CD8-positive, alpha-beta memory T cell (primary cell): Measurements from ENCODE around the gene DEPDC4. TPM values are rescaled to one million over a fixed set of nuclear protein-coding genes. Genes with fewer than 3 reads are reported as not detected.
"Not testable (repeated sequence)": the region's sequence is repeated elsewhere in the genome, so short reads cannot be mapped to it uniquely, and the experiment has no call there.

Experiments
- CTCF ChIA-PET: fragments of 350-600 bp; sonication (Branson Sonifier 250); formaldehyde crosslinking; loops from one replicate; lab custom pipeline; 2021; ENCODE audit warnings: antibody characterized with exemption; lab: Charles Lee
- POLR2A ChIA-PET: fragments of 350-600 bp; sonication (Branson Sonifier 250); formaldehyde crosslinking; loops from one replicate; lab custom pipeline; 2021; ENCODE audit warnings: antibody characterized with exemption; lab: Charles Lee
- DNase-seq, 5 donors: peaks; one replicate each; pipeline versions ENCODE4 v3.0.0 to v3.0.0-alpha.2; 2020 to 2022; ENCODE audit warnings: mixed read lengths in 1 of 5
- H3K27ac ChIP-seq: one replicate; pipeline ENCODE4 v1.7.0; 2013; ENCODE audit warnings: low read depth, mild to moderate bottlenecking, low read length, moderate library complexity
- H3K27me3 ChIP-seq: 2 replicates; pipeline ENCODE4 v1.7.0; 2013; ENCODE audit warnings: low read length, mild to moderate bottlenecking; ENCODE audit not compliant: insufficient read depth, poor library complexity, severe bottlenecking
- H3K36me3 ChIP-seq: 2 replicates; pipeline ENCODE4 v1.7.0; 2013; ENCODE audit warnings: mild to moderate bottlenecking, low read length, moderate library complexity; ENCODE audit not compliant: insufficient read depth
- H3K4me1 ChIP-seq: 2 replicates; pipeline ENCODE4 v1.7.0; 2013; ENCODE audit warnings: mild to moderate bottlenecking, low read length, moderate library complexity; ENCODE audit not compliant: insufficient read depth
- H3K4me3 ChIP-seq: 2 replicates; pipeline ENCODE4 v1.7.0; 2013; ENCODE audit warnings: mild to moderate bottlenecking, low read length
- H3K9me3 ChIP-seq: 2 replicates; pipeline ENCODE4 v1.7.0; 2013; ENCODE audit warnings: mild to moderate bottlenecking, low read length
- H3K27ac Mint-ChIP-seq, 8 donors: one replicate each; pipeline ENCODE4 v1.8.0; 2020 to 2021; ENCODE audit warnings: mixed read lengths in 8 of 8, mild to moderate bottlenecking in 6 of 8, inconsistent platforms in 3 of 8, moderate library complexity in 3 of 8
- H3K27me3 Mint-ChIP-seq, 2 donors: one replicate each; pipeline ENCODE4 v1.8.0; 2020 to 2021; ENCODE audit warnings: mixed read lengths in 2 of 2, mild to moderate bottlenecking in 1 of 2, moderate library complexity in 1 of 2
- H3K36me3 Mint-ChIP-seq, 3 donors: one replicate each; pipeline ENCODE4 v1.8.0; 2020 to 2021; ENCODE audit warnings: mixed read lengths in 3 of 3, inconsistent platforms in 1 of 3, mild to moderate bottlenecking in 1 of 3
- H3K4me1 Mint-ChIP-seq, 3 donors: one replicate each; pipeline ENCODE4 v1.8.0; 2020 to 2021; ENCODE audit warnings: mixed read lengths in 3 of 3, inconsistent platforms in 1 of 3, mild to moderate bottlenecking in 1 of 3
- H3K4me3 Mint-ChIP-seq, 7 donors: one replicate each; pipeline ENCODE4 v1.8.0; 2020 to 2021; ENCODE audit warnings: mixed read lengths in 7 of 7, mild to moderate bottlenecking in 6 of 7, moderate library complexity in 4 of 7, inconsistent platforms in 2 of 7
- H3K9me3 Mint-ChIP-seq, 5 donors: one replicate each; pipeline ENCODE4 v1.8.0; 2020 to 2022; ENCODE audit warnings: mixed read lengths in 5 of 5, mild to moderate bottlenecking in 3 of 5, moderate library complexity in 2 of 5, inconsistent platforms in 1 of 5
- polyA plus RNA-seq: library from polyadenylated mRNA; unstranded; fragments of 300-500 nt; fragmentation: Illumina TruSeq; gene quantifications from one replicate; pipeline ENCODE4 v1.2.3, GENCODE V29; 2021
- total RNA-seq, 2 experiments: library from RNA; stranded (reverse); gene quantifications; one replicate each; pipeline ENCODE4 v1.2.3, GENCODE V29; 2021

The DEPDC4 gene
- total and polyA plus RNA-seq, 3 experiments from 2014 or later: 1.2 to 1.4 TPM; not detected in 1

GRCh38 chr12:100294366-100294765 is 27.5 kb upstream of the DEPDC4 start:
- H3K4me3 Mint-ChIP-seq, POLR2A ChIA-PET, H3K9me3 Mint-ChIP-seq, H3K27ac Mint-ChIP-seq, H3K4me1 ChIP-seq, H3K27me3 ChIP-seq, H3K27ac ChIP-seq, H3K9me3 ChIP-seq, H3K27me3 Mint-ChIP-seq, CTCF ChIA-PET, H3K4me3 ChIP-seq, DNase-seq: not testable (repeated sequence)
- H3K4me1 Mint-ChIP-seq: peaks cover 0 to 13% (median 0%) of the 10 kb centered on the region in 3 donors
- H3K36me3 ChIP-seq: peaks cover 21% of the 10 kb centered on the region
- peaks cover 13 to 55% (median 25%) of the 10 kb centered on the region in 3 donors for H3K36me3 Mint-ChIP-seq

GRCh38 chr12:100293017-100293416 is 26.1 kb upstream of the DEPDC4 start:
- Mint-ChIP-seq H3K36me3 (peaks cover 6 to 50% (median 26%) of the 10 kb centered on the region in 3 donors), H3K27me3 (no peaks in the 10 kb centered on the region), H3K27ac (peak overlapping the region in 1 of 8 donors; percentile 8), H3K4me1 (peaks cover 0 to 17% (median 4%) of the 10 kb centered on the region in 3 donors), H3K9me3 (no peaks in the 10 kb centered on the region), H3K4me3 (no peak overlapping the region)
- Histone ChIP-seq H3K36me3 (peaks cover 19% of the 10 kb centered on the region), H3K4me1 (no peaks in the 10 kb centered on the region), H3K9me3 (no peaks in the 10 kb centered on the region), H3K27ac (no peak overlapping the region), H3K27me3 (no peaks in the 10 kb centered on the region), H3K4me3 (no peak overlapping the region)
- ChIA-PET POLR2A (no interaction called here), CTCF (interaction anchor here (1.3 kb wide), 1 partner anchor 9 kb away, joined by 3 read pairs; no protein-coding TSS in a partner anchor)
- no peak for DNase-seq

- H3K4me1 Mint-ChIP-seq: peaks cover 2 to 11% (median 4%) of the 10 kb centered on the region in 3 donors
- H3K27me3 Mint-ChIP-seq: no peaks in the 10 kb centered on the region
- POLR2A ChIA-PET: no interaction called here
- Histone ChIP-seq H3K9me3 (no peaks in the 10 kb centered on the region), H3K27ac (no peak overlapping the region), H3K4me3 (no peak overlapping the region), H3K27me3 (no peaks in the 10 kb centered on the region), H3K4me1 (no peaks in the 10 kb centered on the region), H3K36me3 (peaks cover 8% of the 10 kb centered on the region)
- H3K4me3 Mint-ChIP-seq: no peak overlapping the region
- H3K27ac Mint-ChIP-seq: peak overlapping the region in 1 of 8 donors; percentile 22
- H3K36me3 Mint-ChIP-seq: peaks cover 0 to 44% (median 18%) of the 10 kb centered on the region in 3 donors
- DNase-seq: no peak
- CTCF ChIA-PET: no interaction called here
- no peaks in the 10 kb centered on the region for H3K9me3 Mint-ChIP-seq
Measured at GRCh38 chr12:100290016-100290415, 23.1 kb upstream of the DEPDC4 start.

GRCh38 chr12:100289038-100289437 is 22.2 kb upstream of the DEPDC4 start:
- POLR2A ChIA-PET: no interaction called here
- H3K4me1 ChIP-seq: no peaks in the 10 kb centered on the region
- CTCF ChIA-PET: no interaction called here

GRCh38 chr12:100284556-100284955 is 17.7 kb upstream of the DEPDC4 start:
- not testable (repeated sequence) for H3K9me3 ChIP-seq

More at GRCh38 chr12:100289038-100289437, 22.2 kb upstream of the DEPDC4 start:
- no peaks in the 10 kb centered on the region for H3K27me3 ChIP-seq
- peaks cover 8% of the 10 kb centered on the region for H3K36me3 ChIP-seq
- Mint-ChIP-seq H3K36me3 (peaks cover 0 to 51% (median 18%) of the 10 kb centered on the region in 3 donors), H3K27me3 (no peaks in the 10 kb centered on the region), H3K4me3 (no peak overlapping the region), H3K4me1 (peaks cover 2 to 11% (median 4%) of the 10 kb centered on the region in 3 donors), H3K9me3 (no peaks in the 10 kb centered on the region), H3K27ac (no peak overlapping the region)
- H3K9me3 ChIP-seq: no peaks in the 10 kb centered on the region
- DNase-seq: no peak
- no peak overlapping the region for H3K4me3 ChIP-seq
- H3K27ac ChIP-seq: no peak overlapping the region

GRCh38 chr12:100279607-100280244 is 12.8 kb upstream of the DEPDC4 start:
- no peaks in the 10 kb centered on the region for H3K27me3 ChIP-seq
- H3K4me3 Mint-ChIP-seq: no peak overlapping the region
- peaks cover 0 to 27% (median 10%) of the 10 kb centered on the region in 3 donors for H3K36me3 Mint-ChIP-seq
- no peaks in the 10 kb centered on the region for H3K9me3 ChIP-seq
- H3K27ac ChIP-seq: no peak overlapping the region
- no peaks in the 10 kb centered on the region for H3K27me3 Mint-ChIP-seq
- H3K4me3 ChIP-seq: no peak overlapping the region
- ChIA-PET POLR2A (no interaction called here), CTCF (no interaction called here)
- H3K27ac Mint-ChIP-seq: no peak overlapping the region
- H3K36me3 ChIP-seq: no peaks in the 10 kb centered on the region
- peaks cover 27 to 46% (median 44%) of the 10 kb centered on the region in 3 donors for H3K4me1 Mint-ChIP-seq
- no peaks in the 10 kb centered on the region for H3K9me3 Mint-ChIP-seq
- H3K4me1 ChIP-seq: peaks cover 6% of the 10 kb centered on the region
- DNase-seq: no peak

More at GRCh38 chr12:100284556-100284955, 17.7 kb upstream of the DEPDC4 start:
- H3K27me3 ChIP-seq, POLR2A ChIA-PET, H3K36me3 ChIP-seq, H3K27me3 Mint-ChIP-seq, H3K4me3 ChIP-seq, H3K4me3 Mint-ChIP-seq, H3K4me1 ChIP-seq, H3K27ac ChIP-seq, DNase-seq, H3K9me3 Mint-ChIP-seq: not testable (repeated sequence)
- Mint-ChIP-seq H3K4me1 (peaks cover 8 to 21% (median 14%) of the 10 kb centered on the region in 3 donors), H3K27ac (peak overlapping the region in 1 of 8 donors; percentile 43), H3K36me3 (peaks cover 0 to 42% (median 12%) of the 10 kb centered on the region in 3 donors)
- CTCF ChIA-PET: interaction anchor here (0.6 to 1.2 kb wide), 2 partner anchors 9 to 113 kb away, joined by 3 read pairs; no protein-coding TSS in a partner anchor

GRCh38 chr12:100279159-100279558 is 12.3 kb upstream of the DEPDC4 start:
- Histone ChIP-seq H3K4me1 (peaks cover 6% of the 10 kb centered on the region), H3K36me3 (no peaks in the 10 kb centered on the region), H3K4me3 (no peak overlapping the region), H3K27ac (no peak overlapping the region), H3K9me3 (no peaks in the 10 kb centered on the region), H3K27me3 (no peaks in the 10 kb centered on the region)
- H3K27ac Mint-ChIP-seq: no peak overlapping the region
- ChIA-PET CTCF (no interaction called here), POLR2A (no interaction called here)
- no peaks in the 10 kb centered on the region for H3K9me3 Mint-ChIP-seq
- H3K4me3 Mint-ChIP-seq: no peak overlapping the region
- no peaks in the 10 kb centered on the region for H3K27me3 Mint-ChIP-seq
- H3K4me1 Mint-ChIP-seq: peaks cover 32 to 52% (median 50%) of the 10 kb centered on the region in 3 donors
- no peak for DNase-seq
- H3K36me3 Mint-ChIP-seq: peaks cover 0 to 21% (median 10%) of the 10 kb centered on the region in 3 donors

- Mint-ChIP-seq H3K4me3 (no peak overlapping the region), H3K27ac (no peak overlapping the region), H3K36me3 (peaks cover 0 to 5% (median 4%) of the 10 kb centered on the region in 3 donors), H3K9me3 (no peaks in the 10 kb centered on the region), H3K27me3 (no peaks in the 10 kb centered on the region), H3K4me1 (peaks cover 51 to 75% (median 68%) of the 10 kb centered on the region in 3 donors)
- Histone ChIP-seq H3K9me3 (no peaks in the 10 kb centered on the region), H3K36me3 (no peaks in the 10 kb centered on the region), H3K4me1 (peaks cover 29% of the 10 kb centered on the region), H3K27me3 (no peaks in the 10 kb centered on the region), H3K27ac (no peak overlapping the region), H3K4me3 (no peak overlapping the region)
- DNase-seq: no peak
- CTCF ChIA-PET: no interaction called here
- POLR2A ChIA-PET: no interaction called here
Measured at GRCh38 chr12:100274291-100274690, 7.4 kb upstream of the DEPDC4 start.
